Stimulated activated naive CD4-positive, alpha-beta T cell (primary cell): ENCODE measurements around the gene SPAG16.

Experiments used
- DNase-seq, 6 experiments: peaks; one replicate each; lab custom pipeline; 2025; lab: John Stamatoyannopoulos, UW

The SPAG16 gene

GRCh38 chr2:214076527-214076926 lies 792.3 kb downstream of the SPAG16 start:
- no peak for DNase-seq

GRCh38 chr2:214077727-214078126 lies 793.5 kb downstream of the SPAG16 start:
- no peak for DNase-seq

- no peak for DNase-seq
These were observed 794.8 kb downstream of the SPAG16 start for GRCh38 chr2:214079032-214079431.

GRCh38 chr2:214088536-214088935 lies 804.3 kb downstream of the SPAG16 start:
- no peak for DNase-seq

GRCh38 chr2:214096208-214096715 lies 812.0 kb downstream of the SPAG16 start:
- DNase-seq, result no peak

- DNase-seq, result no peak
These were observed 814.5 kb downstream of the SPAG16 start for GRCh38 chr2:214098811-214099210.

- DNase-seq, result no peak
These were observed 816.2 kb downstream of the SPAG16 start for GRCh38 chr2:214100488-214100887.

- DNase-seq, result no peak
These were observed 819.2 kb downstream of the SPAG16 start for GRCh38 chr2:214103276-214104001.

GRCh38 chr2:214104219-214104618 lies 820.0 kb downstream of the SPAG16 start:
- no peak for DNase-seq

- no peak for DNase-seq
These were observed 820.7 kb downstream of the SPAG16 start for GRCh38 chr2:214104967-214105366.

GRCh38 chr2:214107726-214108125 lies 823.5 kb downstream of the SPAG16 start:
- DNase-seq, result no peak

- DNase-seq, result no peak
These were observed 824.3 kb downstream of the SPAG16 start for GRCh38 chr2:214108598-214108997.

- no peak for DNase-seq
These were observed 832.8 kb downstream of the SPAG16 start for GRCh38 chr2:214117054-214117453.

- DNase-seq, result no peak
These were observed 841.9 kb downstream of the SPAG16 start for GRCh38 chr2:214126135-214126534.

- no peak for DNase-seq
These were observed 842.9 kb downstream of the SPAG16 start for GRCh38 chr2:214127170-214127569.

GRCh38 chr2:214127571-214127970 lies 843.3 kb downstream of the SPAG16 start:
- DNase-seq, result no peak

GRCh38 chr2:214128040-214128439 lies 843.8 kb downstream of the SPAG16 start:
- no peak for DNase-seq

- no peak for DNase-seq
These were observed 845.9 kb downstream of the SPAG16 start for GRCh38 chr2:214130114-214130513.

GRCh38 chr2:214135966-214136365 lies 851.7 kb downstream of the SPAG16 start:
- no peak for DNase-seq

GRCh38 chr2:214138779-214139178 lies 854.5 kb downstream of the SPAG16 start:
- DNase-seq, result no peak

- DNase-seq, result no peak
These were observed 855.5 kb downstream of the SPAG16 start for GRCh38 chr2:214139630-214140284.

- DNase-seq, result no peak
These were observed 872.7 kb downstream of the SPAG16 start for GRCh38 chr2:214156971-214157370.

- DNase-seq, result no peak
These were observed 874.6 kb downstream of the SPAG16 start for GRCh38 chr2:214158851-214159250.

- DNase-seq, result no peak
These were observed 885.0 kb downstream of the SPAG16 start for GRCh38 chr2:214169281-214169680.
